Left lung (tissue), 10 donors: Measurements from ENCODE around the gene ANKS4B. TPM values are rescaled to one million over a fixed set of nuclear protein-coding genes. Genes with fewer than 3 reads are reported as not detected.
"Not testable (repeated sequence)": the region's sequence is repeated elsewhere in the genome, so short reads cannot be mapped to it uniquely, and the experiment has no call there.

Experiments
- ATAC-seq: fragments of 200-7000 bp; cut with Tn5 transposase; one replicate; pipeline ENCODE4 v1.9.1; 2020; ENCODE audit warnings: moderate library complexity
- DNase-seq, 4 donors: peaks; one replicate each; pipeline ENCODE4 v3.0.0-alpha.2; 2013 to 2020
- H3K27ac ChIP-seq, 2 donors: fragments of 200-600 bp; sonication (generic) in 1 of 2; one replicate each; pipeline versions ENCODE4 v1.5.0 to v1.8.0; 2020 to 2021
- H3K27me3 ChIP-seq, 2 donors: fragments of 200-600 bp; sonication (generic) in 1 of 2; one replicate each; pipeline versions ENCODE4 v1.5.0 to v1.8.0; 2020 to 2021
- H3K36me3 ChIP-seq, 2 donors: fragments of 200-600 bp; sonication (generic) in 1 of 2; one replicate each; pipeline versions ENCODE4 v1.5.0 to v1.8.0; 2020 to 2021
- H3K4me1 ChIP-seq, 2 donors: fragments of 200-600 bp; one replicate each; pipeline ENCODE4 v1.8.0; 2021
- H3K4me3 ChIP-seq, 2 donors: fragments of 200-600 bp; sonication (generic) in 1 of 2; one replicate each; pipeline versions ENCODE4 v1.5.0 to v1.8.0; 2020 to 2021; ENCODE audit warnings: mild to moderate bottlenecking in 1 of 2
- H3K9me3 ChIP-seq, 2 donors: fragments of 200-600 bp; sonication (generic) in 1 of 2; one replicate each; pipeline versions ENCODE4 v1.5.0 to v1.8.0; 2020 to 2021
- intact Hi-C, 2 donors: fragments of 100-400 bp; cut with DNase I; formaldehyde crosslinking; loops; one replicate each; pipeline versions ENCODE4 v1.11.2 to v1.14.2; 2022
- polyA plus RNA-seq, 6 donors: library from polyadenylated mRNA; unstranded; fragments of 120-200 nt; gene quantifications; one replicate each; pipeline ENCODE4 v1.2.1, GENCODE V29; 2013; ENCODE audit not compliant: insufficient read length in 6 of 6
- total RNA-seq, 2 donors: library from RNA; stranded (reverse); fragmentation: NEBNext Ultra II Directional; extraction: Animal tissue kit (Norgen Biotek cat#: 25700); gene quantifications; one replicate each; pipeline ENCODE4 v1.2.1, GENCODE V29; 2021
- TF ChIP-seq, protein P1 (sequence below), 2 donors: fragments of 200-600 bp; sonication (generic) in 1 of 2; IDR thresholded peaks; one replicate each; pipeline versions ENCODE4 v1.5.0 to v1.8.0; 2021; ENCODE audit warnings: antibody characterized with exemption in 2 of 2
- donor health status: DM: no; HTN: yes; CAD: no.
- donor health status: DM: no; HTN: no; CAD: no.

ANKS4B gene
- total and polyA plus RNA-seq, 8 donors, result 0.07 to 0.18 (median 0.10) TPM; not detected in 2

DNA sequence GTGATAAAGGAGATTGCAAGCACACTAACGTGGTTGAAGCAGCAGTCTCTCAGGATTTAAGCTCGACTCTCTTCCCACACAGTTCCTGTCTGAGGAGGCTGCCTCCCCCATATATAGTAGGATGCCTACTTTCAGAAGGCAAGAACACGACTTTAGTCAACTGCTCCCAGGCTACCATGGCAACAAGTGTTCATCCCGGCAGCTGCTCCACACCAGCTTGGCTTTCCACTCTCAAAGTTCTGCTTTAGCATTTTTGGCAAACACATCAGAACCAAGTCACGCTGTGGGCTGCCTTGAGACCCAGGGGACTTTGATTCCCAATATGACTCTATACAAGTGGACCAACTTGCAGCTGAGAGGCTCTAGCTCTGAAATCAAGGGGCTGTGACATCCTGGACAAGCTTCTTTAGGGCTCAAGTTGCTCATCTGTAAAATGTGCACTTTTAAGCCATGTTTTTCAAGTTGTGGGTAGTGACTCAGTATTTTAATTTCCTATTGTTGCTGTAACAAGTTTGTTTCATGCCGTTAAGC, 38.7 kb upstream of the ANKS4B start:
- intact Hi-C loops, result no loop called here

DNA sequence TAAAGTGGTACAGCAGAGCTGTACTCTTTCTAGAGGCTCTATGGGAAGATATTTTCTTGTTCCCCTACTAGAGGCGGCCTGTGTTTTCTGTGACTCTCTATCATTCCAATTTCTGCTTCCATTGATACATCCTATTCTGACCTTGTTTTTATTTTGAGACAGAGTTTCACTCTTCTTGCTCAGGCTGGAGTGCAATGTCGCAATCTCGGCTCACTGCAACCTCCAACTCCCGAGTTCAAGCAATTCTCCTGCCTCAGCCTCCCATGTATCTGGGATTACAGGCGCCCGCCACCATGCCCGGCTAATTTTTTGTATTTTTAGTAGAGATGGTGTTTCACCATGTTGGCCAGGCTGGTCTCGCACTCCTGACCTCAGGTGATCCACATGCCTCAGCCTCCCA, 38.2 kb upstream of the ANKS4B start:
- H3K4me1 ChIP-seq, H3K9me3 ChIP-seq, H3K36me3 ChIP-seq, H3K27ac ChIP-seq, H3K4me3 ChIP-seq, ATAC-seq, H3K27me3 ChIP-seq, intact Hi-C loops, DNase-seq: not testable (repeated sequence)

More for the DNA sequence above, 38.7 kb upstream of the ANKS4B start:
- no peak for DNase-seq
- Histone ChIP-seq H3K9me3 (peaks cover 0 to 3% of the 10 kb centered on the region in 2 donors), H3K27ac (no peak overlapping the region), H3K4me1 (no peaks in the 10 kb centered on the region), H3K36me3 (no peaks in the 10 kb centered on the region), H3K27me3 (peaks cover 0 to 7% of the 10 kb centered on the region in 2 donors), H3K4me3 (no peak overlapping the region)
- TF ChIP-seq, protein P1, sequence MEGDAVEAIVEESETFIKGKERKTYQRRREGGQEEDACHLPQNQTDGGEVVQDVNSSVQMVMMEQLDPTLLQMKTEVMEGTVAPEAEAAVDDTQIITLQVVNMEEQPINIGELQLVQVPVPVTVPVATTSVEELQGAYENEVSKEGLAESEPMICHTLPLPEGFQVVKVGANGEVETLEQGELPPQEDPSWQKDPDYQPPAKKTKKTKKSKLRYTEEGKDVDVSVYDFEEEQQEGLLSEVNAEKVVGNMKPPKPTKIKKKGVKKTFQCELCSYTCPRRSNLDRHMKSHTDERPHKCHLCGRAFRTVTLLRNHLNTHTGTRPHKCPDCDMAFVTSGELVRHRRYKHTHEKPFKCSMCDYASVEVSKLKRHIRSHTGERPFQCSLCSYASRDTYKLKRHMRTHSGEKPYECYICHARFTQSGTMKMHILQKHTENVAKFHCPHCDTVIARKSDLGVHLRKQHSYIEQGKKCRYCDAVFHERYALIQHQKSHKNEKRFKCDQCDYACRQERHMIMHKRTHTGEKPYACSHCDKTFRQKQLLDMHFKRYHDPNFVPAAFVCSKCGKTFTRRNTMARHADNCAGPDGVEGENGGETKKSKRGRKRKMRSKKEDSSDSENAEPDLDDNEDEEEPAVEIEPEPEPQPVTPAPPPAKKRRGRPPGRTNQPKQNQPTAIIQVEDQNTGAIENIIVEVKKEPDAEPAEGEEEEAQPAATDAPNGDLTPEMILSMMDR (IDR thresholded peaks at IDR 0.05), result no peak
- no peak for ATAC-seq

DNA sequence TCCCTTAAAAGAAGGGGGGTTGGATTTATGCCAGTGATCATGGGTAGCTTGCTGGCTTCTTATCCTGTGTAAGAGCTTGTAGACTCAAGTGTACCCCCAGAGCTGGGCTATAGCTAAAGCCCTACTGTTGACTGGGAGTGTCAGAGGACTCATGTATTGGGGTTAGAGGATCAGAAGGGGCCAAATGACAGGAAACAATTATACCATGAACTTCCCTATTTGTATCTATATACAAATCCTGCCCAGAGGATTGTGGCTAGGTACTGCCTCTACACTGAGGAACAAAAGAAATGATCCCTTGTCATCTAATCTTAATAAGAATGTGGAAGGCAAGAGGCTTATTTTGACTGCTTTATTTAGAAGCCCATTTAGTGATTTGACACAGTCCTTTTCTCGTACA, 36.4 kb upstream of the ANKS4B start:
- ATAC-seq, result no peak
- no peaks in the 10 kb centered on the region for H3K4me1 ChIP-seq
- H3K27ac ChIP-seq, result no peak overlapping the region
- intact Hi-C loops, result no loop called here
- no peaks in the 10 kb centered on the region for H3K9me3 ChIP-seq
- no peaks in the 10 kb centered on the region for H3K36me3 ChIP-seq
- no peak for DNase-seq
- H3K4me3 ChIP-seq, result no peak overlapping the region
- peaks cover 0 to 7% of the 10 kb centered on the region in 2 donors for H3K27me3 ChIP-seq
- TF ChIP-seq, protein P1 (IDR thresholded peaks at IDR 0.05), result no peak

DNA sequence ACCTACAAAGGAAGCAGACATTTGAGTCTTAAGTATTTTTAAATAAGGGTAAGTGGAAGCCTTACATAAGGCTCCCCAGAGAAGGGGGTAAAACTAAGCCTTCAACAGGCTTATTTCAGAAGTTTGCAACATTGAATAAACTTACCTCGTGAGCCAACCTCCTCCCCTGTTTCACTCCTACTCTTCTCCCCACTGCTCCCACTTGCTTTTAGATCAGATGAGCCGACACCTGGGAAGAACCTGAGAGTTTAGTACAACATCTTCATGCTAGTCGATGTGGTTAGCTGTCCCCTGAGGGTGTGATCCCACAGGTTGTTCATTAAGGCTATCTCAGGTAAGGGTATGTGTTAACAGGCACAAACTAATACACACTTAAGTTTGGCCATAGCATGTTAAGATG, 35.9 kb upstream of the ANKS4B start:
- Histone ChIP-seq H3K36me3 (no peaks in the 10 kb centered on the region), H3K4me3 (no peak overlapping the region), H3K27me3 (peaks cover 0 to 7% of the 10 kb centered on the region in 2 donors), H3K4me1 (no peaks in the 10 kb centered on the region), H3K27ac (no peak overlapping the region), H3K9me3 (no peaks in the 10 kb centered on the region)
- DNase-seq (no peak), ATAC-seq (no peak)
- intact Hi-C loops, result no loop called here
- TF ChIP-seq, protein P1 (IDR thresholded peaks at IDR 0.05), result no peak

DNA sequence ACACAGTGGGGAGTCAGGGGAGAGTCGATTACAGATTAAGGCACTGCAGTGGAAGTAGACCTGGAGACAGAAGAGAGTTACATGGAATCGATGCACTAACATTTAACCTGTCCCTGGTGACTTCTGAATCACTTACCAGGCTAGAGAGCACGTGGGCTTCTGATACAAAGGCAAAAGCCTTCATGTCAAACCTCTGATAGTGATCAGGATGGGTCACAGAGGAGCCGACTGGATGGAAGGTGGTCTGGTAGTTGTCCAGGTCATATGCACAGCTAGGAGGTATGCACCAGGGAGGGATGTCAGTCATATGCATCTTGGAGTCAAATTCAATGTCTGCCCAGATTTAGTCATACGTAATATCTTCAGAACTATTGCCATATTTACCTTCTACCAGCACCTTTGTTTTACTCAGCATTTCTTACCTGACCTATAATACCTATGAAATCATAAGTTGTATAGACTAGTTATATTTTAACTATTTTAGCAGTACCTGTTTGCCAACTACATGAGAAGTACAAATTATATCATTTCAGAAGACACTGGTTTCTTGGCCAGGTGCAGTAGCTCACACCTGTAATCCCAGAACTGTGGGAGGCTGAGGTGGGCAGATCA, 33.8 kb upstream of the ANKS4B start:
- Histone ChIP-seq H3K27ac (no peak overlapping the region), H3K9me3 (no peaks in the 10 kb centered on the region), H3K4me1 (no peaks in the 10 kb centered on the region), H3K27me3 (peaks cover 0 to 7% of the 10 kb centered on the region in 2 donors), H3K36me3 (no peaks in the 10 kb centered on the region), H3K4me3 (no peak overlapping the region)
- ATAC-seq (no peak), DNase-seq (no peak)
- intact Hi-C loops, result no loop called here
- TF ChIP-seq, protein P1 (IDR thresholded peaks at IDR 0.05), result no peak
